HCT116 (cell line): Measurements from ENCODE around the gene ENPP6. TPM values are rescaled to one million over a fixed set of nuclear protein-coding genes. Genes with fewer than 3 reads are reported as not detected.

Source experiments
- ATAC-seq: fragments of 200-7000 bp; cut with Tn5 transposase; 2 replicates; pipeline ENCODE4 v1.9.1; 2020; ENCODE audit warnings: mild to moderate bottlenecking, moderate library complexity
- BruUV-seq: library from RNA; stranded (reverse); fragments of 400-500 nt; replicated peaks from 2 replicates; lab custom pipeline; 2021; lab: Mats Ljungman, UMichigan
- CTCF ChIA-PET: fragments of 300-600 bp; sonication (Branson Sonifier 250); formaldehyde crosslinking; loops from one replicate; lab custom pipeline; 2021; ENCODE audit warnings: antibody characterized with exemption; lab: Charles Lee
- POLR2A ChIA-PET: fragments of 300-600, 350-600 bp; sonication (Branson Sonifier 250); formaldehyde crosslinking; loops from one replicate; lab custom pipeline; 2021; ENCODE audit warnings: antibody characterized with exemption; lab: Charles Lee
- RAD21 ChIA-PET, 2 experiments: fragments of 300-600 bp; sonication (Branson Sonifier 250); formaldehyde crosslinking; loops; one replicate each; lab custom pipeline; 2023; ENCODE audit warnings: low total read pairs in 2 of 2; ENCODE audit not compliant: uncharacterized antibody in 2 of 2, unreplicated experiment in 2 of 2, low non-redundant PET in 1 of 2; lab: Charles Lee
- DNase-seq: peaks from one replicate; pipeline ENCODE4 v3.0.0-alpha.2; 2010; ENCODE audit warnings: low read depth, low spot score
- H2AFZ ChIP-seq: fragments of 200-600 bp; shearing (Covaris generic), sonication (generic); 2 replicates; pipeline ENCODE4 v1.6.1; 2017; ENCODE audit warnings: low read depth, mixed run types, mixed read lengths, antibody characterized with exemption, low read length; ENCODE audit not compliant: poor library complexity, severe bottlenecking
- H3K27ac ChIP-seq: 2 replicates; pipeline ENCODE4 v1.5.1; 2012; ENCODE audit warnings: low read depth, low read length
- H3K27me3 ChIP-seq: fragments of 200-600 bp; sonication (generic); 2 replicates; pipeline ENCODE4 v1.6.1; 2016; ENCODE audit warnings: mixed run types, low read length, mixed read lengths; ENCODE audit not compliant: insufficient read depth
- H3K36me3 ChIP-seq, 2 experiments: fragments of 200-500 bp in 1 of 2; fragments of 200-600 bp in 1 of 2; sonication (Bioruptor generic) in 1 of 2; sonication (generic) in 1 of 2; 2 replicates each; pipeline versions ENCODE4 v1.5.1 to v1.6.1; 2014 to 2016; ENCODE audit warnings: low read length in 2 of 2, inconsistent platforms in 1 of 2, mixed read lengths in 1 of 2, mixed run types in 1 of 2; ENCODE audit not compliant: insufficient read depth in 2 of 2, control insufficient read depth in 1 of 2
- H3K4me1 ChIP-seq, 2 experiments: fragments of 200-600 bp in 1 of 2; sonication (generic) in 1 of 2; 2 replicates each; pipeline versions ENCODE4 v1.5.1 to v1.6.1; 2012 to 2017; ENCODE audit warnings: low read length in 2 of 2, inconsistent platforms in 1 of 2, mild to moderate bottlenecking in 1 of 2, mixed read lengths in 1 of 2, mixed run types in 1 of 2, moderate library complexity in 1 of 2; ENCODE audit not compliant: insufficient read depth in 2 of 2, control insufficient read depth in 1 of 2
- H3K4me2 ChIP-seq: fragments of 200-600 bp; sonication (generic); 2 replicates; pipeline ENCODE4 v1.6.1; 2017; ENCODE audit warnings: mixed run types, low read length, mixed read lengths
- H3K4me3 ChIP-seq, 2 experiments: fragments of 200-600 bp in 1 of 2; sonication (generic) in 1 of 2; replicated peaks in 1 of 2; 2 replicates each; pipeline ENCODE4 v1.5.1; 2011 to 2016; ENCODE audit warnings: low read length in 2 of 2, control low read depth in 1 of 2, low read depth in 1 of 2, mild to moderate bottlenecking in 1 of 2, mixed read lengths in 1 of 2, mixed run types in 1 of 2
- H3K79me2 ChIP-seq: fragments of 200-600 bp; sonication (generic); 2 replicates; pipeline ENCODE4 v1.6.1; 2017; ENCODE audit warnings: mild to moderate bottlenecking, mixed run types, low read length, moderate library complexity, mixed read lengths; ENCODE audit not compliant: insufficient read depth
- H3K9ac ChIP-seq: fragments of 200-600 bp; sonication (generic); 2 replicates; pipeline ENCODE4 v1.6.1; 2016; ENCODE audit warnings: low read length, mixed read lengths
- H3K9me2 ChIP-seq: fragments of 200-600 bp; sonication (generic), shearing (Covaris generic); 2 replicates; pipeline ENCODE4 v1.6.1; 2017; ENCODE audit warnings: mixed run types, mild to moderate bottlenecking, moderate library complexity; ENCODE audit not compliant: insufficient read depth
- H3K9me3 ChIP-seq, 2 experiments: fragments of 200-500 bp in 1 of 2; fragments of 200-600 bp in 1 of 2; sonication (Bioruptor generic) in 1 of 2; sonication (generic) in 1 of 2; 2 replicates each; pipeline ENCODE4 v1.6.1; 2014 to 2017; ENCODE audit warnings: low read length in 2 of 2, mixed read lengths in 2 of 2, inconsistent platforms in 1 of 2, low read depth in 1 of 2, mild to moderate bottlenecking in 1 of 2, mixed run types in 1 of 2, moderate library complexity in 1 of 2; ENCODE audit not compliant: control insufficient read depth in 1 of 2, insufficient read depth in 1 of 2
- H4K20me1 ChIP-seq: fragments of 200-600 bp; sonication (generic), shearing (Covaris generic); 2 replicates; pipeline ENCODE4 v1.6.1; 2017; ENCODE audit warnings: mixed run types, mild to moderate bottlenecking, moderate library complexity; ENCODE audit not compliant: insufficient read depth
- CBX3 ChIP-seq: IDR thresholded peaks from 2 replicates; pipeline ENCODE4 v1.6.1; 2012; ENCODE audit warnings: low read depth
- CEBPB ChIP-seq: IDR thresholded peaks from 2 replicates; pipeline ENCODE4 v1.6.1; 2012; ENCODE audit warnings: low read depth
- CTCF ChIP-seq, 3 experiments: fragments of 200-600 bp in 1 of 3; sonication (generic) in 1 of 3; IDR thresholded peaks in 2 of 3; conservative IDR thresholded peaks in 1 of 3; 2 replicates each; pipeline ENCODE4 v1.5.1; 2012 to 2017; ENCODE audit warnings: low read depth in 2 of 3, low read length in 2 of 3, antibody characterized with exemption in 1 of 3, borderline replicate concordance in 1 of 3, control low read depth in 1 of 3, mild to moderate bottlenecking in 1 of 3, mixed read lengths in 1 of 3, mixed run types in 1 of 3, moderate library complexity in 1 of 3; ENCODE audit not compliant: insufficient read depth in 1 of 3
- EGR1 ChIP-seq: IDR thresholded peaks from 2 replicates; pipeline ENCODE4 v1.6.1; 2012; ENCODE audit warnings: low read depth
- ELF1 ChIP-seq: IDR thresholded peaks from 2 replicates; pipeline ENCODE4 v1.6.1; 2012; ENCODE audit warnings: low read depth, borderline replicate concordance
- EZH2 ChIP-seq: fragments of 200-600 bp; sonication (generic); IDR thresholded peaks from 2 replicates; pipeline ENCODE4 v1.6.1; 2017; ENCODE audit warnings: antibody characterized with exemption, mixed run types
- EZH2phosphoT487 ChIP-seq: fragments of 200-600 bp; IDR thresholded peaks from 2 replicates; pipeline ENCODE4 v1.6.1; 2018; ENCODE audit warnings: antibody characterized with exemption, borderline replicate concordance
- FOSL1 ChIP-seq: IDR thresholded peaks from 2 replicates; pipeline ENCODE4 v1.6.1; 2012; ENCODE audit warnings: low read depth
- JUND ChIP-seq: IDR thresholded peaks from 2 replicates; pipeline ENCODE4 v1.6.1; 2012
- POLR2A ChIP-seq: IDR thresholded peaks from 2 replicates; pipeline ENCODE4 v1.7.0; 2011; ENCODE audit warnings: borderline replicate concordance; ENCODE audit not compliant: insufficient read depth, insufficient read length; ENCODE audit errors: extremely low read depth
- POLR2AphosphoS5 ChIP-seq: IDR thresholded peaks from 2 replicates; pipeline ENCODE4 v1.6.1; 2011; ENCODE audit warnings: mild to moderate bottlenecking, low read depth, low read length, moderate library complexity
- RAD21 ChIP-seq: IDR thresholded peaks from 2 replicates; pipeline ENCODE4 v1.6.1; 2012; ENCODE audit warnings: low read depth, mild to moderate bottlenecking
- REST ChIP-seq: IDR thresholded peaks from 2 replicates; pipeline ENCODE4 v1.6.1; 2012; ENCODE audit warnings: low read depth
- SP1 ChIP-seq: IDR thresholded peaks from 2 replicates; pipeline ENCODE4 v1.6.1; 2012; ENCODE audit warnings: low read depth
- SRF ChIP-seq: IDR thresholded peaks from 2 replicates; pipeline ENCODE4 v1.6.1; 2012; ENCODE audit warnings: low read depth
- TCF7L2 ChIP-seq: IDR thresholded peaks from 2 replicates; pipeline ENCODE4 v1.7.0; 2011; ENCODE audit warnings: borderline replicate concordance, inconsistent platforms; ENCODE audit not compliant: insufficient read depth, insufficient read length; ENCODE audit errors: extremely low read depth
- ZBTB33 ChIP-seq: IDR thresholded peaks from 2 replicates; pipeline ENCODE4 v1.6.1; 2011; ENCODE audit warnings: mild to moderate bottlenecking, low read length, moderate library complexity; ENCODE audit not compliant: insufficient replicate concordance; ENCODE audit errors: extremely low read depth
- ZFX ChIP-seq: fragments of 450-650 bp; IDR thresholded peaks from 2 replicates; pipeline ENCODE4 v1.6.1; 2017
- intact Hi-C: fragments of 100-400 bp; cut with micrococcal nuclease; formaldehyde crosslinking; loops from 2 replicates; pipeline ENCODE4 v1.10.0; 2022
- total RNA-seq: library from RNA; stranded (reverse); gene quantifications from one replicate; pipeline ENCODE4 v1.2.1, GENCODE V29; 2021; ENCODE audit not compliant: unreplicated experiment

ENPP6 gene
- total RNA-seq, 1 experiment from 2014 or later = not detected

- Histone ChIP-seq H3K9ac (no peak overlapping the region), H3K9me3 (no peaks in the 10 kb centered on the region), H3K27me3 (no peaks in the 10 kb centered on the region), H3K4me3 (no peak overlapping the region), H3K36me3 (no peaks in the 10 kb centered on the region), H3K4me2 (no peak overlapping the region), H3K27ac (no peak overlapping the region), H3K4me1 (no peaks in the 10 kb centered on the region), H3K9me2 (no peaks in the 10 kb centered on the region), H4K20me1 (no peaks in the 10 kb centered on the region), H3K79me2 (no peaks in the 10 kb centered on the region), H2AFZ (no peak overlapping the region)
- ChIA-PET POLR2A (no interaction called here), RAD21 (no interaction called here), CTCF (no interaction called here)
- intact Hi-C loops = no loop called here
- DNase-seq = no peak
- TF ChIP-seq POLR2AphosphoS5 (no peak), REST (no peak), EGR1 (no peak), CBX3 (no peak), ELF1 (no peak), SRF (no peak), TCF7L2 (no peak), CTCF (IDR thresholded peaks at IDR 0.05 in 2 of 3, conservative IDR thresholded peaks at IDR 0.05 in 1 of 3; ENCODE audit: borderline replicate concordance in 1 of 3, insufficient read depth in 1 of 3, low read depth in 2 of 3, low read length in 2 of 3) (no peak), SP1 (no peak), CEBPB (no peak), FOSL1 (no peak), ZFX (no peak), ZBTB33 (no peak), EZH2phosphoT487 (no peak), EZH2 (no peak), POLR2A (no peak), JUND (no peak), RAD21 (no peak)
- BruUV-seq = no TSS peak
- no peak for ATAC-seq
Observed at GRCh38 chr4:184246426-184246825, 28.8 kb upstream of the ENPP6 start.
